ENCODE measurements around the gene STARD9.

DNA sequence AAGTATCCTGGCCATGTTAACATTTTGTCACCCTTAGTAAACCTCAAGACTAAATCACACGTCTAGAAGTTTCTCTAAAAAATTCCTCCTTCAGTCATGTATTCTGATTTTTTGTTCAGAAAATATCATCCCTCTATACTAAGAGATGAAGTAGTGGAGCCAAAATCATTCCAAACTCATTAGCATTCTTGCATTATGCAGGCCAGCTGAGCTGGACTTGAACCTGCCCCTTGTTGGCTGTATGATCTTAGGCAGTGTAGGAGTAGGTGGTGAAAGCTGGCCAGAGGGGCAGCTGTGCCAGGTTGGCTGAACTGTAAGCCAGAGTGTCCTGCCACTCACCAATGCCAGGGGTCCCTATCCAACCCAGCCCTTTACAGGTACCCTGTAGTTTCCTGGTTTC lies 92.4 kb downstream of the STARD9 start:
- TF ChIP-seq POLR2A (IDR thresholded peaks at IDR 0.05) (no peak), CTCF (IDR thresholded peaks at IDR 0.05 in 4 of 5, conservative IDR thresholded peaks at IDR 0.05 in 1 of 5) (no peak)

All from gastrocnemius medialis (tissue), 4 donors.